ENCODE measurements around the gene LRP2BP.

LRP2BP gene

DNA sequence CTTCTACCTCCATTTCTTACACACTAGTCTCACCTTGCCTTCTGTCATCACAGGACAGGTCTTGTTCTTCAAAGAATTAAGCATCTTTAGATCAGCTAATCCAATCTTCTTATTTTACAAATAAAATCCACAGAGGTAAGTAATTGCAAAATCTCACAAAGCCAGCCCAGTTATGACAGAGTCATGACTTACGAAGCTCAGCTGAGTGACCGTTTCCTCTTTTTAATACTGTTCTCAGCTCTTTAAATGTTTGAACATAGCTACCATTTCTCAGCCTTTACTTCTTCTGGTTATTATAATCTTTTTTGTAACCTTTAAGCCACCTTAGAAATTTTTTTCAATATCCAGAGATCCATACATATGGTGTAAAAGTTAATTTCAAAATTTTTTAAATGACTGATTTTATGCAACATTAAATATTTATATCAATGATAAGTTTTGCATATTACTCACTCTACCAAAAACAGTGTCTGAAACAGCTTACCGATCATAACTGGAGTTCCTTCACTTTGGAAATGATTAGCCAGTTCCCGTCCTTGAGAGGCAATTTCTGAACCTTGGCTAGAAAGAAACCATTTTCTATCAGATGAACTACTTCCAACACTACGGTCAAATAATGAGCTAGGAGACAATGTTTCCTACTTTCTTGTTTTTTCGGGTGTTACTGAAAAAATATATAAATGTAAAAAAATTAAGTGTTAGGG lies 9.7 kb upstream of the LRP2BP start:
- no peak overlapping the region for H3K27ac ChIP-seq
- TF ChIP-seq, protein P1, sequence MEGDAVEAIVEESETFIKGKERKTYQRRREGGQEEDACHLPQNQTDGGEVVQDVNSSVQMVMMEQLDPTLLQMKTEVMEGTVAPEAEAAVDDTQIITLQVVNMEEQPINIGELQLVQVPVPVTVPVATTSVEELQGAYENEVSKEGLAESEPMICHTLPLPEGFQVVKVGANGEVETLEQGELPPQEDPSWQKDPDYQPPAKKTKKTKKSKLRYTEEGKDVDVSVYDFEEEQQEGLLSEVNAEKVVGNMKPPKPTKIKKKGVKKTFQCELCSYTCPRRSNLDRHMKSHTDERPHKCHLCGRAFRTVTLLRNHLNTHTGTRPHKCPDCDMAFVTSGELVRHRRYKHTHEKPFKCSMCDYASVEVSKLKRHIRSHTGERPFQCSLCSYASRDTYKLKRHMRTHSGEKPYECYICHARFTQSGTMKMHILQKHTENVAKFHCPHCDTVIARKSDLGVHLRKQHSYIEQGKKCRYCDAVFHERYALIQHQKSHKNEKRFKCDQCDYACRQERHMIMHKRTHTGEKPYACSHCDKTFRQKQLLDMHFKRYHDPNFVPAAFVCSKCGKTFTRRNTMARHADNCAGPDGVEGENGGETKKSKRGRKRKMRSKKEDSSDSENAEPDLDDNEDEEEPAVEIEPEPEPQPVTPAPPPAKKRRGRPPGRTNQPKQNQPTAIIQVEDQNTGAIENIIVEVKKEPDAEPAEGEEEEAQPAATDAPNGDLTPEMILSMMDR (conservative IDR thresholded peaks at IDR 0.05) = no peak

DNA sequence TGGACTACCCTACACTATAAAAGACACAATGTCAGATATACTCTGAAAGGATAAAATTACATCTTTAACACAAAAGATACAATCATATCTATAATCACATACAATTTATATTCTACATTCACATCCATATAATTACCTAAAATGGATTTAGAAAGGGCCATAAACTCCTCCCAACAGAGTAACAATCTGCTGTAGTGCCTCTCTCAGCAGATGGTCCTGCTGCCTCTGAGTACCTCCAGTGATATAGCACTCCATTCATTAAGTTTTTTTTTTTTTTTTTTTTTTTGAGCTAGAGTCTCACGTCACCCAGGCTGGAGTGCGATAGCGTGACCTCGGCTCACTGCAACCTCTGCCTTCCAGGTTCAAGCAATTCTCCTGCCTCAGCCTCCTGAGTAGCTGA lies 8.3 kb upstream of the LRP2BP start:
- no peak overlapping the region for H3K27ac ChIP-seq
- TF ChIP-seq, protein P1 (conservative IDR thresholded peaks at IDR 0.05) = no peak

DNA sequence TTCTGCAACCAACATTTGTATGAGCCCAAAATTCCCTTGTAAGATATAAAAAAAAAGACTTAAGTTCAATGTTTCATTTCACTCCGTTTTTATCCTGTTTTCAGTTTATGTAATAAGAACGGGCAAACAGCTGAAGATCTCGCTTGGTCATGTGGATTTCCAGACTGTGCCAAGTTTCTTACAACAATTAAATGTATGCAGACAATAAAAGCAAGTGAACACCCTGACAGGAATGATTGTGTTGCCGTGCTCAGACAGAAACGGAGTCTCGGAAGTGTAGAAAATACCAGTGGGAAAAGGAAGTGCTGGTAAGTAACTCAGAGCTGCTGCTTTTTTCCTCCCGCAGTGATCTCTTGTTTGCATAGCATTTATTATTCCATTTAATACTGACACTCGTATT lies 3.7 kb upstream of the LRP2BP start:
- TF ChIP-seq, protein P1 (conservative IDR thresholded peaks at IDR 0.05) = no peak

DNA sequence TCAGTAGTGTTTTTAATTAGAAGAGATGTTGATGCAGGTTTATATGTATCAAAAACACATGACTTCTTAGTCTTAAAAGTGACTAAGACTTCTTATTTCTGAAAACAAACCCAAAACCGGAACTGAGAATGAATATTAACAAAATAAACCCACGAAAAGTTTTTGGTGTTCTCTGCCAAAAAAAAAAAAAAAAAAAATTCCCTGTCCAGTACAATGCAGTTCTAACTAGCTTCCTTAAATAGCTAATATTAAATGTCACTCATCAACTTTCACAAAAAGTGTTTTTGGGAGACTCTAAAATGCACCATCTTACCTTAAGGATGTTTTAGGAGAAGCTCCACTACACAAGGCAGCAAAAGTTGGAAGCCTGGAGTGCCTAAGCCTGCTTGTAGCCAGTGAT lies 2.9 kb upstream of the LRP2BP start:
- TF ChIP-seq, protein P1 (conservative IDR thresholded peaks at IDR 0.05) = no peak
- H3K27ac ChIP-seq = peak overlapping the region; percentile 63

More for the DNA sequence above, 3.7 kb upstream of the LRP2BP start:
- peak overlapping the region; percentile 63 for H3K27ac ChIP-seq

DNA sequence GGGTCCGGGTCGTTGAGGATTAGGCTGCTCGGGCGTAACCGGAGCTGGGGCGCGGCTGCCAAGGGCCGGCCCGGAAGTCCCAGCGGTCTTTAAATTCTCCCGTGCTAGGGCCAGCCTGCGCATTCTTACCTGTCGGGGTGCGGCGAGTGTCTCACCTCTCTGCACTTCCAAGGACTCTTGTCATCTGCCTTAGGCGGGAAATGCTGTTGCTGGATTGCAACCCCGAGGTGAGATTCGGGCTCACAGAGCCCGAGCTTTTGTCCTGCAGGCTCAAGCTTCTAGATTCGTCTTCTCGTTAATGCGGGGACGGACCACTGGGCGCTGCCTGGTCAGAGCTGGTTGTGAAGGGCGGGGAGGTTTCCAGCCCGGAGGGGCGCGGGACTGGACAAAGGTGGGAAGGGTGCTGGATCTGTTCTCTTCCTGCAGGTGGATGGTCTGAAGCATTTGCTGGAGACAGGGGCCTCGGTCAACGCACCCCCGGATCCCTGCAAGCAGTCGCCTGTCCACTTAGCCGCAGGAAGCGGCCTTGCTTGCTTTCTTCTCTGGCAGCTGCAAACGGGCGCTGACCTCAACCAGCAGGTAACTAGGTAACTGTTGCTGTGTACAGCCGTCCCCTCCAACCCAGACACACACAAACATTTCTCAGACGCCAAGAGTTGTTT lies 1.1 kb upstream of the LRP2BP start, which contains the start of gene ANKRD37:
Gene ANKRD37, plus strand, starts transcription at position 118 of the 662 bp plus-strand sequence. Its CDS starts 83 bp downstream, at position 201.
- TF ChIP-seq, protein P1 (conservative IDR thresholded peaks at IDR 0.05) = no peak
- H3K27ac ChIP-seq = peak within 1 kb of the TSS; percentile 95

DNA sequence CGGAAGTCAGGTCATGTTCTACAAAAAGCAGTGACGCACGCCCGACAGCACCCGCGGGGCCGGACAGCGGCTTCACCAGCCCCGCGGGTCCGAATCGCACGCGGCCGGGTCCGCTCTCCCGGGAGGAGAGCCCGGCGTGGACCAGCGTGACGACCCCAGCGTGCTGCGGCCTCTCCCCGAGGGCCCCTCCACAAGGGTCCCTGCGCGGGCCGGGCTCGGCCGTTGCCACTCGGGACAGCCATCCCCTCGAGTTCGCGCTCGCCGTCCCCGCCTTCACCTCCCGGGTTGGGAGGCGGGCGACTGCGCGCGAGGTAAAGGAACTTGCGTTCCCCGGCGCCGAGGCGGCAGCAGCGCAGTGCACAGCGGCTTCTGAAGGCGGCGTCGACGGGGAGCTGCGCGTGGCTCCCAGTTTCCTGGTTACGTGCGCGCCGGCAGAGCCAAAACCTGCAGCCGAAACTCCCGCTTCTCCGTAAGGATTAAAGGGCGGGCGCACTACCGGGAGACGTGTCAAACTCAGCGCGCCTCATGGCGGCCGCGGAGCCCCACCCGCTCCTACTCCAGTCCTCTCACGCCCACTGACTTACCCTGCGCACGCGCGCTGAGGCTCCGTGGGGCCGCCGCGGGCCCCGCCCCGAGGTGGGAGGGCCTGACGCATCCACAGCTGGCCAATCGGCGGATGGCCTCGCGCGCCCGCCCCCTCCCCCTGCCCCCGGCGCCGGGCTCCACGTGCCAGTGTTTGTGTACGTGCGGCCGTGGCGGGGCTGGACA lies 416 bp upstream of the LRP2BP start:
- peak overlapping the region; percentile 95 for H3K27ac ChIP-seq
- TF ChIP-seq, protein P1 (conservative IDR thresholded peaks at IDR 0.05) = no peak
